IPS-18a (cell line): ENCODE measurements around the gene FYB2.

Experiments used
- H3K27ac ChIP-seq: one replicate; pipeline ENCODE4 v1.5.1; 2013; ENCODE audit warnings: low read length
- H3K27me3 ChIP-seq: one replicate; pipeline ENCODE4 v1.6.1; 2013; ENCODE audit warnings: mild to moderate bottlenecking, low read length; ENCODE audit not compliant: control insufficient read depth, insufficient read depth
- H3K36me3 ChIP-seq: one replicate; pipeline ENCODE4 v1.6.1; 2013; ENCODE audit warnings: low read depth, low read length; ENCODE audit not compliant: control insufficient read depth
- H3K4me1 ChIP-seq: one replicate; pipeline ENCODE4 v1.6.1; 2013; ENCODE audit warnings: low read depth, low read length; ENCODE audit not compliant: control insufficient read depth
- H3K4me3 ChIP-seq: one replicate; pipeline ENCODE4 v1.5.1; 2013; ENCODE audit warnings: low read length
- H3K9ac ChIP-seq: one replicate; pipeline ENCODE4 v1.6.1; 2013; ENCODE audit warnings: mild to moderate bottlenecking, low read length, moderate library complexity
- H3K9me3 ChIP-seq: one replicate; pipeline ENCODE4 v1.6.1; 2013; ENCODE audit warnings: low read depth, low read length; ENCODE audit not compliant: control insufficient read depth

FYB2 gene, protein sequence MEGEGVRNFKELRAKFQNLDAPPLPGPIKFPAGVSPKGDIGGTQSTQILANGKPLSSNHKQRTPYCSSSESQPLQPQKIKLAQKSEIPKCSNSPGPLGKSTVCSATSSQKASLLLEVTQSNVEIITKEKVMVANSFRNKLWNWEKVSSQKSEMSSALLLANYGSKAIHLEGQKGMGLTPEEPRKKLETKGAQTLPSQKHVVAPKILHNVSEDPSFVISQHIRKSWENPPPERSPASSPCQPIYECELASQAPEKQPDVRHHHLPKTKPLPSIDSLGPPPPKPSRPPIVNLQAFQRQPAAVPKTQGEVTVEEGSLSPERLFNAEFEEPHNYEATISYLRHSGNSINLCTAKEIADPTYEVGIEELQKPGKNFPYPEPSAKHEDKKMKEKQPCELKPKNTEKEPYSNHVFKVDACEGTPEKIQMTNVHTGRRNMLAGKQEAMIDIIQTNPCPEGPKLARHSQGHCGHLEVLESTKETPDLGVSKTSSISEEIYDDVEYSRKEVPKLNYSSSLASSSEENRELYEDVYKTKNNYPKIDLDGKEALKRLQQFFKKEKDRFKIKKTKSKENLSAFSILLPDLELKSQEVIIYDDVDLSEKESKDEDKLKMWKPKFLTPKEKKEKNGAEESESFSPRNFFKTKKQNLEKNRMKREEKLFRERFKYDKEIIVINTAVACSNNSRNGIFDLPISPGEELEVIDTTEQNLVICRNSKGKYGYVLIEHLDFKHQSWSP

DNA sequence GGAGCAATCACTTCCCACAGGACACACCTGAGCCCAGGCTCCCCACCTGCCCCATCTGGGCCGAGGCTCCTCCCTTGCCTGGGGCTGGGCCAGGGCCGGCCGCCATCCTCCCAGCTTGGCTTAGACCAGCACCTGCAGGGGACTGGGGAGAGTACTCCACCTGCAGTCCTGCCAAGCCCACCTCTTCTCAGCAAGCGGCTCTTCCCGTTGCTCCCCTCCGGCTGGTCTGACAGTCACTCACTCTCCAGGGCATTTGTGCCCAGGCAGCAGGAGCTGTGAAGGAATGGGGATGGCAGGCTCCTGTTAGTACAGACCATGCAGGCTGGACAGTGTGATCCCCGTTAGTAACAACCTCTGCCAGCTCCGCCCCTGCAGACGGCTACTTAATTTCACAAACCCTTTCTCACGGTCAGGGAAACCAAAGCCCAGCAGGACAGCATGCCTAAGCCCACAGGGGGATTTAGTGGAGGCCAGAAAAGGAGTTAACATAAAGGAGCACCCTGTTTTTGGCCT is at the start of gene FYB2:
FYB2 (minus strand) TSS at position 18 of the 513 bp plus-strand sequence. CDS start 114 bp downstream, outside the sequence.
- Histone ChIP-seq H3K36me3 (no peaks in the 10 kb centered on the region), H3K4me1 (peaks cover 8% of the 10 kb centered on the region), H3K9ac (no peak within 1 kb of the TSS), H3K9me3 (no peaks in the 10 kb centered on the region), H3K27ac (no peak within 1 kb of the TSS), H3K4me3 (peak within 1 kb of the TSS; percentile 5), H3K27me3 (peaks cover 6% of the 10 kb centered on the region)

DNA sequence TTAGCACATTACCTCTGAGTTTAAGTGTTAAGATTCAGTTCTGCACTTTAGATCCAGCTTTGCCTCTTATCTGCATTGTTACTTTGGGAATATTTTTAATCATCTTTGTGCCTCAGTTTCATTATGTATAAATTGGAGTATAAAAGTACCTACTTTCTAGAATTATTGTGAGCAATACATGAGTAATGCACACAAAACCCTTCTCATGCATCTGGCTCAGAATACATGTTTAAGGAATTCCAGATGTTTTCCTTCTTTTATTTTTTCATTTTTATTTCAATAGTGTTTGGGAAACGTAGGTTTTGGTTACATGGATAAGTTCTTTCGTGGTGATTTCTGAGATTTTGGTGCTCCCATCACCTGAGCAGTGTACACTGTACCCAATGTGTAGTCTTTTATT is 49.6 kb upstream of the FYB2 start:
- Histone ChIP-seq H3K4me3 (no peak overlapping the region), H3K27me3 (no peaks in the 10 kb centered on the region), H3K27ac (no peak overlapping the region), H3K36me3 (no peaks in the 10 kb centered on the region), H3K9ac (no peak overlapping the region), H3K9me3 (no peaks in the 10 kb centered on the region), H3K4me1 (no peaks in the 10 kb centered on the region)

DNA sequence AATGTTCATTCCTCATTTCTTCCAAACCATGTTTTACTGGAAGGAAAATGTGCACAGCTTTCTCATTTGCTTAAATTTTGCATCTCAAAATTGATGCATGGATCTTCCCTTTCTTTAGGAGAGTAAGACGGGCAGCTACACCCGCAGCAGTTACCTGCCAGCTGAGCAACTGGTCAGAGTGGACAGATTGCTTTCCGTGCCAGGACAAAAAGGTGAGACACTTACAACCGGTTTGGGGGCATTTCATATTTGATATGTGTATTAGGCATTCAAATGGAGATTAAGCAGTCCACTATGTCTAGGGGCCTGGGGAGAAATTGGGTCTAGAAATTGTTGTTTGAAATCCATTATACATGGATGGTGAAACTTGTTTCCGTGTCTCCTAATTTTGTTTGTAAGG is 48.3 kb upstream of the FYB2 start:
- Histone ChIP-seq H3K27me3 (no peaks in the 10 kb centered on the region), H3K27ac (no peak overlapping the region)

DNA sequence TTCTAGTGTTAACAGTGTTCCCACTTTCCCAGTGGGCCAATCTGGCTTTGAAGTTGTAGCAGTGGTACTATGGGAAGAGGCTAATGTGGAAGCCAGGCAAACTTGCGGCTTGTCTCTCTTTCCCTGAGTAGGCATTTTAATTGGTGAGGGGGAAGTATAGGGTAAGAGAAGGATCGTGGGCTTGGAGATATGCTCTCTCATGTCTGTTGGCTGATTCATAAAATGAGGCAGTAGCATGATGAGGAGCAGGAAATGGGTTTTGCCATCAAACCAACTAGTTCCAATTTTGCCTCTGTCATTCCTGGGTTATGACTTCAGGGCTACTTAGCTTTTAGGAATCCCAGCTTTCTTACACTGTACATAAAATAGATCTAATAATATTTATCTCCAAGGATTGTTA is 47.5 kb upstream of the FYB2 start:
- no peaks in the 10 kb centered on the region for H3K4me1 ChIP-seq
- no peak overlapping the region for H3K27ac ChIP-seq
- no peaks in the 10 kb centered on the region for H3K9me3 ChIP-seq
- no peaks in the 10 kb centered on the region for H3K27me3 ChIP-seq
- H3K4me3 ChIP-seq, result no peak overlapping the region
- H3K36me3 ChIP-seq, result no peaks in the 10 kb centered on the region
- H3K9ac ChIP-seq, result no peak overlapping the region

More for the DNA sequence above, 48.3 kb upstream of the FYB2 start:
- Histone ChIP-seq H3K4me3 (no peak overlapping the region), H3K9me3 (no peaks in the 10 kb centered on the region), H3K4me1 (no peaks in the 10 kb centered on the region), H3K9ac (no peak overlapping the region), H3K36me3 (no peaks in the 10 kb centered on the region)

DNA sequence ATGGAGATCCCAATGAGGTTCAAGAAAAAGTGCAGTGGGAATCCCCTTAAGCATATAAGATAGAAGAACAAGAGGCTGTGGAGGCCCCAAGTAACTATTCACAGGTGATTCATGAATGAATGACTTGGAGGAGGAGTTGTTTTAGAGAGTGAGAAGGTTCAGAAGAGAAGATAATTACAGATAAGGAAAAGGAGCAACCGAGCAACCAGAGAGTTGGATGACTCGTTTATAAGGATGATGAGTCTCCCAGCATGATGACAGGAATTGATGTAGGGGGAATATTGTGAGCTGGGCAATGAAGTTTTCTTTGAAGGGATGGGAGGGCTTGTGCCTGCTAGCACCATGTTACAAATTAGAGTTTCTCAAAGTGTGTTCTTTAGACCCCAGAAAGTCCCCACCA is 45.2 kb upstream of the FYB2 start:
- Histone ChIP-seq H3K9me3 (no peaks in the 10 kb centered on the region), H3K4me1 (no peaks in the 10 kb centered on the region), H3K36me3 (no peaks in the 10 kb centered on the region), H3K27me3 (no peaks in the 10 kb centered on the region), H3K9ac (no peak overlapping the region), H3K4me3 (no peak overlapping the region), H3K27ac (no peak overlapping the region)

DNA sequence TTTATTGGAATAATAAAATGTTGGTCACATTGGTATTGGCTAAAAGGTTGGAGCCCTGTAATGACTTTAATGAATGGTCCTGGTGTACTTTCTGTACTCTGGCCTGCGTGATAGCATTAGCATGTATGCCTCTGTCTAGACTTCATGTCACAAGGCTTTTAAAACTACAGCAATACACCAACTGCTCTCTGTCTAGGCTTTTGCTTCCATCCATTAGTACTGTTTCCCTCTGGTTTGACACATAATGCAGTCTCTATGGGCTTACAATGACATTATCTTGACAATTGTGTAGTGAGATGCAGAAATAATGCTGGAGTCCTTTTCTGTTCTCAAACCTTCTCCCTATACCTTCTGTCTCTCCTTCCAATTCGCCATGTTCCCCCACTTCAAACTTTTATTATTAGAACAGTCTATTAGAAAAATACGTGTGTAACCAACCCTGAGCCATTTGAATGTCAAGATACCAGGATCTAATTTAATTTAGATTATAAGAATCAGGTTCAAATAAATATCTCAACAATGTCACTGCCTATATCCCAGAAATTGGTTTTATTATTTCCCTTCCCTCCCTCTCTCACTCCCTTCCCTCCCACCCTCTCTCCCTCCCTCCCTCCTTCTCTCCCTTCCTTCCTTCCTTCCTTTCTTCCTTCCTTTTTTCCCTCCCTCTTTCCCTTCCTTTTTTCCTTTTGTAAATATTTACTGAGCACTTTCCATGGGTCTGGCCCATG is 44.2 kb upstream of the FYB2 start:
- Histone ChIP-seq H3K4me3 (no peak overlapping the region), H3K9ac (no peak overlapping the region), H3K4me1 (no peaks in the 10 kb centered on the region), H3K27ac (no peak overlapping the region), H3K36me3 (no peaks in the 10 kb centered on the region), H3K27me3 (no peaks in the 10 kb centered on the region), H3K9me3 (no peaks in the 10 kb centered on the region)

DNA sequence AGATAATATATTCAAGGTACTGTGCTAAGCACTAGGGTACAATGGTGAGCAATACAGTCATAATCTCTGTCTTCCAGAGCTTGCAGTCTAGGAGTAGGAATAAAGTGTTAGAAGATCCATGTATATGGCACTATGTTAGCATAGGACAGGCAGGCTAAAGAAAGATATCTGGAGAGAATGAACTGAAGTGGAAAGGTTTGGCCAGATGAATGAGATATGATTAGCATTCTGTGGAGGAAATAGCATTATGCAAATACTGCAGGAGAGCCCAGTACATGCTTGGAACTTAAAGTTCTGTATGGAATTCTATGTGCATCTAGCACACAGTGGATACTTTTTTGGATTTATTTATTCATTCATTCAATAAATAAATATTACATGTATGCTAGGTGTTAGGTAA is 40.1 kb upstream of the FYB2 start:
- Histone ChIP-seq H3K4me1 (no peaks in the 10 kb centered on the region), H3K27ac (no peak overlapping the region), H3K4me3 (no peak overlapping the region), H3K9me3 (no peaks in the 10 kb centered on the region), H3K36me3 (no peaks in the 10 kb centered on the region), H3K9ac (no peak overlapping the region), H3K27me3 (no peaks in the 10 kb centered on the region)

DNA sequence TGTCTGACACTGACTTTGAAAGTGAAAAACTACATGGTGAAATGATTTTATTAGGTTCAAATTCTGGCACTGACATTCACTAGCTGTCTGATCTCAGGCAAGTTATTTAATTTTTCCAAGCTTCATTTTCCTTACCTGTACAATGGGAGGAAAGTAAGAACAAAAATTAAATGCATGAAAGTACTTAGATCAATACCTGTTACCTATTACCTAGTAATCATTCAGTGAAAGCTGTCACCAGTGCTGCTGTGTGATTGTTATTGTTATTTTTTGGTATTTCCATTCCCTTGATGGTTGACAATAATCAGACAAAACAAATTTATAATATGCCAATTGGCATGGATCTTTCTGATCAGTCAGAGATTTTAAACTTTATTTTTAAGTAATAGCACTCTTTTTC is 37.0 kb upstream of the FYB2 start:
- no peaks in the 10 kb centered on the region for H3K4me1 ChIP-seq
- no peaks in the 10 kb centered on the region for H3K36me3 ChIP-seq
- H3K27ac ChIP-seq, result no peak overlapping the region
- H3K27me3 ChIP-seq, result no peaks in the 10 kb centered on the region
- H3K4me3 ChIP-seq, result no peak overlapping the region
- no peak overlapping the region for H3K9ac ChIP-seq
- H3K9me3 ChIP-seq, result no peaks in the 10 kb centered on the region

DNA sequence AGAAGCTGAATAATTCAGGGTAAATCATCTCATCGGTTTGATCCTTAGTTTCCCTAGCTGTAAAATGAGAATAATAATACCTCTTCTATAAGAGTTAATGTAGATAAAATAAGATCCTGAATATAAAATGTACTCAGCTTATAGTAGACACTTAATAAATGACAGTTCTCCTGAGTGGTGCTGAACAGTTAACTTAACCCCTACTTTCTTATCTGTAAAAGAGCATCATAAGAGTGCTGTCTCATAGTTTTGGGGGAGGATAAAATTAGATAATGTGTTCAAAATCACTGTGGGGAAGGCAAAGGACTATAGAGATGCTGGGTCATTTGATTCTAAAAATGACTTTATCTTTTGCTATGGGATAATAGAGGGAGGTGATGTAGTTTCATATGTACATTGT is 36.0 kb upstream of the FYB2 start:
- no peak overlapping the region for H3K27ac ChIP-seq
- no peak overlapping the region for H3K9ac ChIP-seq
- no peak overlapping the region for H3K4me3 ChIP-seq

DNA sequence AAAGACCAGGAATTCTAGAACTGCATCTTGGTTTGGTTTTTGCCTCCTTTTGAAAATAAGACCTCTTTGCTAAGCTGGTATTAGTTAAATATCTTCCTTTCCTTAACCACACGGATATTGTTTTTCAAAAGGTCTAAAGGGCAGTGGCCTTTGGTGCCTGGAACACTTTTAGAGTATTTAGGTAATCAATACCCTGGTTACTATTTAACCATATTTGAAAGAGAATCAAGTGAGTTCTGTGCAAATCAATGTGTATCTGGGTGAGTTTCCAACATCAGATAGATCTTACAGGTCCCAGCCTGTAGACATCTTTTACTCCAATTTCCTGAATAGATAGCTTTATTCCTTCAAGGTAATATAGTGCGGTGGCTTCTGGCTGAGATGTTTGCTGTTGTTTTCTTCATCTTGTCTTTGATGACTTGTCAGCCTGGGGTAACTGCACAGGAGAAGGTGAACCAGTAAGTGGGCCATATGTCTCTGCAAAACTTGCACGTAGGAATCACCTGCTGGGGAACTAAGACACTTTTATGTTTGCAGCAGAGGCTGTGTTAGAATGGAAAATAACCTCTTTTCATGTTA is 35.4 kb upstream of the FYB2 start, which contains the start of gene C8A:
C8A (plus strand) TSS at position 277 of the 579 bp plus-strand sequence; CDS start at position 382, 105 bp downstream.
- Histone ChIP-seq H3K4me3 (no peak within 1 kb of the TSS), H3K27ac (no peak within 1 kb of the TSS), H3K27me3 (no peaks in the 10 kb centered on the region), H3K9me3 (no peaks in the 10 kb centered on the region), H3K36me3 (no peaks in the 10 kb centered on the region), H3K9ac (no peak within 1 kb of the TSS), H3K4me1 (peaks cover under 1% of the 10 kb centered on the region)

More for the DNA sequence above, 36.0 kb upstream of the FYB2 start:
- H3K36me3 ChIP-seq, result no peaks in the 10 kb centered on the region
- H3K4me1 ChIP-seq, result no peaks in the 10 kb centered on the region
- H3K9me3 ChIP-seq, result no peaks in the 10 kb centered on the region
- H3K27me3 ChIP-seq, result no peaks in the 10 kb centered on the region

DNA sequence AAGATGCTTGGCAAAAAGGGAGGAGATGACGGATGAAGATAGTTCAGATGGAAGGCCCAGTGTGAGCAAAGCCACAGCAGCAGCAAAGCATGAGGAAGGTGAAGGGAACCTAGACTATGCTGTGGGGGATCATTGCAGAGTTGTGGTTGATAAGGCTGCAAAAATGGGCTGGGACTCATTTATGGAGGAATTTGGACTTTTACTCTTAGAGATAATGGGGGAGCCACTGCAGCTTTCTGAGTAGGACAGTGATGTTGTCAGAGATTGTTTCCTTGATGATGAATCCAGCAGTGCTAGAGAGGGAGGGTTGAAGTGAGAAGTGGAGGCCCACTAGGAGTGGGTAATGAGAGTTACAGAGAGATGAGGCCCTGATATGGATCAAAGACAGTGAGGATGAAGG is 33.3 kb upstream of the FYB2 start:
- Histone ChIP-seq H3K9ac (no peak overlapping the region), H3K27ac (no peak overlapping the region), H3K27me3 (no peaks in the 10 kb centered on the region), H3K4me1 (peaks cover 6% of the 10 kb centered on the region), H3K4me3 (no peak overlapping the region), H3K36me3 (no peaks in the 10 kb centered on the region), H3K9me3 (no peaks in the 10 kb centered on the region)
